Transverse colon (tissue), 4 donors: ENCODE measurements around the gene POLE. TPM values are rescaled to one million over a fixed set of nuclear protein-coding genes. Genes with fewer than 3 reads are reported as not detected.

Source experiments
- DNase-seq: peaks from one replicate; pipeline ENCODE4 v3.0.0-alpha.2; 2019
- H3K27ac ChIP-seq, 4 donors: fragments of 200-600 bp; sonication (generic); 2 replicates each; pipeline ENCODE4 v1.5.1; 2016 to 2018; ENCODE audit warnings: inconsistent platforms in 4 of 4
- H3K27me3 ChIP-seq: fragments of 200-600 bp; sonication (generic); 2 replicates; pipeline ENCODE4 v1.5.1; 2017; ENCODE audit warnings: inconsistent platforms
- H3K36me3 ChIP-seq, 4 donors: fragments of 200-600 bp; sonication (generic); 2 replicates each; pipeline ENCODE4 v1.5.1; 2017 to 2019; ENCODE audit warnings: inconsistent platforms in 4 of 4
- H3K4me1 ChIP-seq, 4 donors: fragments of 200-600 bp; sonication (generic); 2 replicates each; pipeline ENCODE4 v1.5.1; 2017 to 2020; ENCODE audit warnings: inconsistent platforms in 4 of 4
- H3K4me3 ChIP-seq, 4 donors: fragments of 200-600 bp; sonication (generic); 1 replicate in 1 of 4; 2 replicates in 3 of 4; pipeline versions ENCODE4 v1.5.1 to v1.6.1; 2017 to 2019; ENCODE audit warnings: inconsistent platforms in 4 of 4
- H3K9me3 ChIP-seq, 2 donors: fragments of 200-600 bp; sonication (generic); 2 replicates each; pipeline ENCODE4 v1.5.1; 2017 to 2019; ENCODE audit warnings: inconsistent platforms in 2 of 2
- CTCF ChIP-seq, 5 experiments: fragments of 200-600 bp in 3 of 5; fragments of 450-650 bp in 2 of 5; sonication (generic) in 3 of 5; IDR thresholded peaks; 1 replicate in 2 of 5; 2 replicates in 3 of 5; pipeline ENCODE4 v1.5.1; 2016 to 2017; ENCODE audit warnings: antibody characterized with exemption in 5 of 5, inconsistent platforms in 3 of 5, mild to moderate bottlenecking in 2 of 5, moderate library complexity in 1 of 5
- EP300 ChIP-seq: sonication (generic); formaldehyde crosslinking; IDR thresholded peaks from one replicate; pipeline ENCODE4 v1.6.1; 2017; ENCODE audit warnings: antibody characterized with exemption, low read depth
- POLR2A ChIP-seq: fragments of 450-650 bp; IDR thresholded peaks from one replicate; pipeline ENCODE4 v1.6.1; 2016; ENCODE audit warnings: antibody characterized with exemption, mild to moderate bottlenecking, moderate library complexity
- POLR2AphosphoS5 ChIP-seq, 3 donors: sonication (generic); formaldehyde crosslinking; IDR thresholded peaks; one replicate each; pipeline ENCODE4 v1.6.1; 2016; ENCODE audit warnings: antibody characterized with exemption in 3 of 3
- whole genome bisulfite sequencing, 2 donors: methylation state at CpG; one replicate each; pipeline ENCODE4 v1.1.5; 2018; ENCODE audit warnings: low coverage in 1 of 2; 5-methylcytosine and 5-hydroxymethylcytosine counted together
- in situ Hi-C, 4 donors: fragments of 200-750 bp; cut with MboI; loops; one replicate each; pipeline versions ENCODE4 v1.15.0 to v1.15.1; 2017; ENCODE audit warnings: low sequenced_read_pairs in 3 of 4, low pct_ligation_motif_present in 1 of 4, low pct_unique_long_range_greater_than_20kb in 1 of 4
- intact Hi-C: fragments of 100-400 bp; cut with DNase I; formaldehyde crosslinking; loops from one replicate; pipeline ENCODE4 v1.15.1; 2023; ENCODE audit warnings: low total_unique reads
- total RNA-seq, 4 donors: library from RNA; depleted of rRNA; stranded (reverse); fragments of >200 nt; gene quantifications; one replicate each; pipeline ENCODE4 v1.1.0, GENCODE V29; 2016

POLE gene
- total RNA-seq, 4 donors from 2014 or later: 57.0 to 204 (median 74.1) TPM

- Histone ChIP-seq H3K27me3 (no peaks in the 10 kb centered on the region), H3K27ac (no peak overlapping the region), H3K36me3 (peaks cover 0 to 57% (median 17%) of the 10 kb centered on the region in 4 donors), H3K4me3 (no peak overlapping the region), H3K9me3 (no peaks in the 10 kb centered on the region), H3K4me1 (no peaks in the 10 kb centered on the region)
- no peak for DNase-seq
- WGBS, 2 donors: 74 to 92% methylated on average over 4 to 17 of the region's 17 CpGs
- intact Hi-C loops: no loop called here
- no peak for TF ChIP-seq EP300
- no peak for TF ChIP-seq CTCF (IDR thresholded peaks at IDR 0.05)
- in situ Hi-C loops: no loop called here
Observed at GRCh38 chr12:132669166-132669879, 17.8 kb downstream of the POLE start.

GRCh38 chr12:132668191-132669088, 18.7 kb downstream of the POLE start:
- intact Hi-C loops (no loop called here), in situ Hi-C loops (no loop called here)
- no peak overlapping the region for H3K4me3 ChIP-seq
- TF ChIP-seq EP300 (no peak), POLR2AphosphoS5 (IDR thresholded peaks at IDR 0.05) (no peak), CTCF (IDR thresholded peaks at IDR 0.05) (no peak), POLR2A (no peak)
- peaks cover 0 to 57% (median 17%) of the 10 kb centered on the region in 4 donors for H3K36me3 ChIP-seq
- no peaks in the 10 kb centered on the region for H3K9me3 ChIP-seq
- no peak overlapping the region for H3K27ac ChIP-seq
- no peak for DNase-seq
- no peaks in the 10 kb centered on the region for H3K4me1 ChIP-seq
- WGBS, 2 donors: 80 to 96% methylated on average over 1 to 30 of the region's 30 CpGs
- no peaks in the 10 kb centered on the region for H3K27me3 ChIP-seq

GRCh38 chr12:132665794-132666193, 21.3 kb downstream of the POLE start:
- in situ Hi-C loops (no loop called here), intact Hi-C loops (no loop called here)
- 89 to 97% methylated on average over 5 to 6 of the region's 6 CpGs for WGBS, 2 donors
- no peaks in the 10 kb centered on the region for H3K9me3 ChIP-seq
- no peaks in the 10 kb centered on the region for H3K4me1 ChIP-seq
- H3K36me3 ChIP-seq: peaks cover 0 to 46% (median 19%) of the 10 kb centered on the region in 4 donors
- H3K27me3 ChIP-seq: no peaks in the 10 kb centered on the region
- TF ChIP-seq CTCF (IDR thresholded peaks at IDR 0.05): no peak
- TF ChIP-seq POLR2AphosphoS5 (IDR thresholded peaks at IDR 0.05): no peak
- TF ChIP-seq POLR2A: no peak
- no peak for TF ChIP-seq EP300
- no peak for DNase-seq
- H3K4me3 ChIP-seq: no peak overlapping the region
- no peak overlapping the region for H3K27ac ChIP-seq

GRCh38 chr12:132665149-132665491, 22.0 kb downstream of the POLE start:
- in situ Hi-C loops: no loop called here
- Histone ChIP-seq H3K27ac (no peak overlapping the region), H3K27me3 (no peaks in the 10 kb centered on the region), H3K9me3 (no peaks in the 10 kb centered on the region), H3K36me3 (peaks cover 0 to 51% (median 23%) of the 10 kb centered on the region in 4 donors), H3K4me1 (no peaks in the 10 kb centered on the region), H3K4me3 (no peak overlapping the region)
- DNase-seq: no peak
- WGBS, 2 donors: 87 to 96% methylated on average over 3 to 13 of the region's 13 CpGs
- TF ChIP-seq CTCF (IDR thresholded peaks at IDR 0.05) (no peak), POLR2AphosphoS5 (IDR thresholded peaks at IDR 0.05) (no peak), EP300 (no peak), POLR2A (no peak)
- intact Hi-C loops: no loop called here
